Suprapubic skin (tissue), 3 donors: ENCODE data around the gene FSD1L.

ENCODE experiments used
- EP300 ChIP-seq: sonication (generic); formaldehyde crosslinking; IDR thresholded peaks from one replicate; pipeline ENCODE4 v1.6.1; 2017; ENCODE audit warnings: antibody characterized with exemption
- POLR2A ChIP-seq, 2 donors: fragments of 450-650 bp; IDR thresholded peaks; one replicate each; pipeline ENCODE4 v1.6.1; 2017; ENCODE audit warnings: antibody characterized with exemption in 2 of 2, mild to moderate bottlenecking in 2 of 2, moderate library complexity in 2 of 2
- TF ChIP-seq, protein P1 (sequence below), 2 donors: fragments of 200-600 bp in 1 of 2; fragments of 450-650 bp in 1 of 2; sonication (generic) in 1 of 2; IDR thresholded peaks; one replicate each; pipeline ENCODE4 v1.5.1; 2016 to 2019; ENCODE audit warnings: antibody characterized with exemption in 2 of 2, mild to moderate bottlenecking in 1 of 2, moderate library complexity in 1 of 2

DNA sequence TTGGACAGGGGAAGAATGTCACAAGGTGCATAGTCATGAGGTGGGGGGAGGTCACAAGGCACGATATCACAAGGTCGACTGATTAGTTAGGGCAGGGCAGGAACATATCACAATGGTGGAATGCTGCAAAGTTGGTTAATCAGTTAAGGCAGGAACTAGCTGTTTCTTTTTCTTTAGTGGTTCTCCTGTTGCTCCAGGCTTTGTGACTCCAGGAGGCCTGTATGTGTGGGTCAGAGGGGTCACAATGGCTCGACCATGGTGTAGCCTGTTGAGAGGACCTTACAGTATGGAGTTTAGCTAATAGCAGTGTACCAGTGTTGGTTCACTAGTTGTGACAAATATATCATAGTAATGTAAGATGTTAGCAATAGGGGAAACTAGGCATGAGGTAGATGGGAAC, 12.4 kb upstream of the FSD1L start:
- TF ChIP-seq, protein P1, sequence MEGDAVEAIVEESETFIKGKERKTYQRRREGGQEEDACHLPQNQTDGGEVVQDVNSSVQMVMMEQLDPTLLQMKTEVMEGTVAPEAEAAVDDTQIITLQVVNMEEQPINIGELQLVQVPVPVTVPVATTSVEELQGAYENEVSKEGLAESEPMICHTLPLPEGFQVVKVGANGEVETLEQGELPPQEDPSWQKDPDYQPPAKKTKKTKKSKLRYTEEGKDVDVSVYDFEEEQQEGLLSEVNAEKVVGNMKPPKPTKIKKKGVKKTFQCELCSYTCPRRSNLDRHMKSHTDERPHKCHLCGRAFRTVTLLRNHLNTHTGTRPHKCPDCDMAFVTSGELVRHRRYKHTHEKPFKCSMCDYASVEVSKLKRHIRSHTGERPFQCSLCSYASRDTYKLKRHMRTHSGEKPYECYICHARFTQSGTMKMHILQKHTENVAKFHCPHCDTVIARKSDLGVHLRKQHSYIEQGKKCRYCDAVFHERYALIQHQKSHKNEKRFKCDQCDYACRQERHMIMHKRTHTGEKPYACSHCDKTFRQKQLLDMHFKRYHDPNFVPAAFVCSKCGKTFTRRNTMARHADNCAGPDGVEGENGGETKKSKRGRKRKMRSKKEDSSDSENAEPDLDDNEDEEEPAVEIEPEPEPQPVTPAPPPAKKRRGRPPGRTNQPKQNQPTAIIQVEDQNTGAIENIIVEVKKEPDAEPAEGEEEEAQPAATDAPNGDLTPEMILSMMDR (IDR thresholded peaks at IDR 0.05): no peak
- no peak for TF ChIP-seq POLR2A (IDR thresholded peaks at IDR 0.05)
- TF ChIP-seq EP300: no peak
